D721Med (cell line): ENCODE measurements around the gene SLC38A10.

Experiments used
- DNase-seq: peaks from one replicate; pipeline ENCODE4 v3.0.0; 2011; ENCODE audit warnings: low spot score; ENCODE audit not compliant: insufficient read length
- FAIRE-seq: peaks from 2 replicates; lab custom pipeline; 2011; peaks lifted over from hg19 to GRCh38; lab: Jason Lieb, UNC
- TF ChIP-seq, protein P1 (sequence below): IDR thresholded peaks from 2 replicates; pipeline ENCODE4 v1.5.1; 2012; ENCODE audit warnings: mild to moderate bottlenecking, control low read depth; ENCODE audit not compliant: insufficient read depth; ENCODE audit errors: missing control alignments

The SLC38A10 gene

DNA sequence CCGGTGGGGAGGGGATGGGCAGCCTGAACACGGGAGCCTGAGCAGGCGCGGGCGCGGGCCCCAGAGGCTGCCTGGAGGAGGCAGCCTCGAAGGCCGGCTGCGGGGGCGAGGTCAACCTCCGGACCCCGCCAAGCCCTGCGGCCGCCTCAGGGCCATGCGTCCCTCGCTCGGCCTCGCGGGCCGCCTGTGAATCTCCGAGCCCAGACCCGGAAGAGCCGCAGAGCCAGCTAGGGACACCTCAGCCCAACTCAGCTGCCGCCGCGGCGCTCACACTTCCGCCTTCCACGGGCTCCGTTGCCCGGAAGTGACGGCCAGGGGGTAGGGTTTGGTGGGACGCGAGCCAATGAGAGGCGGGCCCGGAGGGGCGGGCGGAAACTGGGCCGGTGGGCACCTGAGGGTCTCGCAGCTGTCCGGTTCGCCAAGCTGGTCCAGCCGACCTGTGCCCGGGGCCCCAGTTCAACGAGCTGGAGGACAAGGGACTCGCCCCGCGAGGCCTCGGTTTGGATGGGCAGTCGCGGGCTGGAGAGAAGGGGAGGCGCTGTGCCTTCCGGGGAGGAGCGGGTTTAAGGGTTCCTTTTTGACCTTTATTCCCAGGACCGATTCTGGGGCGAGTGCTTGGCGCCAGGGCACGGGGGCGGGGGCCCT lies at the start of gene SLC38A10:
SLC38A10 (minus strand) TSS at position 277 of the 645 bp plus-strand sequence. CDS start 386 bp downstream, outside the sequence.
- TF ChIP-seq, protein P1, sequence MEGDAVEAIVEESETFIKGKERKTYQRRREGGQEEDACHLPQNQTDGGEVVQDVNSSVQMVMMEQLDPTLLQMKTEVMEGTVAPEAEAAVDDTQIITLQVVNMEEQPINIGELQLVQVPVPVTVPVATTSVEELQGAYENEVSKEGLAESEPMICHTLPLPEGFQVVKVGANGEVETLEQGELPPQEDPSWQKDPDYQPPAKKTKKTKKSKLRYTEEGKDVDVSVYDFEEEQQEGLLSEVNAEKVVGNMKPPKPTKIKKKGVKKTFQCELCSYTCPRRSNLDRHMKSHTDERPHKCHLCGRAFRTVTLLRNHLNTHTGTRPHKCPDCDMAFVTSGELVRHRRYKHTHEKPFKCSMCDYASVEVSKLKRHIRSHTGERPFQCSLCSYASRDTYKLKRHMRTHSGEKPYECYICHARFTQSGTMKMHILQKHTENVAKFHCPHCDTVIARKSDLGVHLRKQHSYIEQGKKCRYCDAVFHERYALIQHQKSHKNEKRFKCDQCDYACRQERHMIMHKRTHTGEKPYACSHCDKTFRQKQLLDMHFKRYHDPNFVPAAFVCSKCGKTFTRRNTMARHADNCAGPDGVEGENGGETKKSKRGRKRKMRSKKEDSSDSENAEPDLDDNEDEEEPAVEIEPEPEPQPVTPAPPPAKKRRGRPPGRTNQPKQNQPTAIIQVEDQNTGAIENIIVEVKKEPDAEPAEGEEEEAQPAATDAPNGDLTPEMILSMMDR = no peak
- no peak for FAIRE-seq
- DNase-seq = peak; percentile 99

DNA sequence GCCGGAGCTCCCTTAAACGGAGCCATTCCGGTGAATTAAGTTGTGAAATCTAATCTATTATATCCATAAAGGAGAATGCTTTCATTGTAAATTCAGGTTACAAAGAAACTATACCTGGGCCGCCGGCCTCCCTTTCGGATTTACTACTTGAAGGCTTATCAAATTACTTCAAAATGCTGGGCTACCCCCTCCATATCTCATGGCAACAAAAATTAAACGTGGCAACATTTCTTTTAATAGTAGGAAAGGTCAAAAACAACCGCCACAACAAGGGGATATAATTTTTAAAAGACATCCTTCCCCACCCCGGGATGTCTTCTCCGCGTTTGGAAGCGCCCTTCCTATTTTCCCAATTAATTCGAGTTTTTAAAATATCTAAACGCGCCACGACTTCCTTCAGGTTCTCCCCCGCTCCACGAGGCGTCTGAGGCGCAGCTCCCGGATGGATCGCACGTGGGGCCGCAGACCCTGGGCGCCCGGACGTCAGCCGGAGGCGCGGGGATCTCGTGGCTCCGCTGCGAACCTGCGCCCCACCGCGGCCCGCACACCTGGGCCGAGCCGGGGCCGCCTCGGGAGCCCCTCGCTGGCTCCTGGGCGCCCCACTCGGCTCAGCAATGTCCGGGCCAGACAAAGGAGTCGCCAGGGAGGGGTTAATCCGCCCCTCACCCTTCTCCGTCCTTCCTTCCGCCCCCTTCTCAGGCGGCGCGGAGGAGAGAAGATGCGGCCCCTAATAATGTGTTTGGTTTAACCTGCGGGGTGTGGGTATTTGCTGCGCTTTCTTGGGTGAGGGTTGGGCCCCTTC lies 47.4 kb upstream of the SLC38A10 start:
- TF ChIP-seq, protein P1 = no peak
- FAIRE-seq (no peak), DNase-seq (no peak)

DNA sequence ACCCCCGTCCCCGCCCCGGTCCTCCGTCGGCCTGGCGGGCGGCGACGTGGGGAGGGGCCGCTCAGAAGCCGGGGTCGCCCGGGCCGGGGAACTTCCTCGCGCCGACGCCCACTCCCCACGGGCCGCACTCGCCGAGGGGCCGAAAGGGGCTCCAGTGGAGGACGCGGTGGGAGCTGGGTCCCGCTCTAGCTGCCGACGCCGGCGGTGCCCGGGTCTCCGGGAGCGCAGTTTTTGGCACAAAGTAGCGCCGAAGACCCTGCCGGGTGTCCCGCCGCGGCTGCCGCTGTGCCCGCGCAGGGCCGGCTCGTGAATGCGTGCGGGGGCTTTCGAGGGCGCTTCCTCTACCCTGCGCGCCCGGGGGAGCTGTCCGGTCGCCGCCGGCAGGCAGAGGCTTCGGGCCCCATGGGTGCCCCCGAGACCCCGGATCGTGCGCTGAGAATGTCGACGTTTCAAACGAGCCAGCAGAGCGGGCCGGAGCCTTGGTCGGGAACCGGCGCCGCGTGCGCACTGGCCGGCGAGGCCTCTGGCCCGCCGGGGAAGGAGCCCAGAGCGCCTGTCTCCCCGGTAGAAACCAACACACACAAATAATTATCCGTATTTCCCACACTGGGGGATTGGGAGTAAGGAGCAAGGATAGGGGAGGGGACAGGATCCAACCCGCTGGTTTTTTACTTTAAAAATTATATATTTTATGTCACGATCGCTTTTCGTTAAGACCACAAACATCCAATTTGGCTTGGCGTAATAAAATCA lies 46.6 kb upstream of the SLC38A10 start:
- TF ChIP-seq, protein P1 = no peak
- FAIRE-seq (no peak), DNase-seq (no peak)

DNA sequence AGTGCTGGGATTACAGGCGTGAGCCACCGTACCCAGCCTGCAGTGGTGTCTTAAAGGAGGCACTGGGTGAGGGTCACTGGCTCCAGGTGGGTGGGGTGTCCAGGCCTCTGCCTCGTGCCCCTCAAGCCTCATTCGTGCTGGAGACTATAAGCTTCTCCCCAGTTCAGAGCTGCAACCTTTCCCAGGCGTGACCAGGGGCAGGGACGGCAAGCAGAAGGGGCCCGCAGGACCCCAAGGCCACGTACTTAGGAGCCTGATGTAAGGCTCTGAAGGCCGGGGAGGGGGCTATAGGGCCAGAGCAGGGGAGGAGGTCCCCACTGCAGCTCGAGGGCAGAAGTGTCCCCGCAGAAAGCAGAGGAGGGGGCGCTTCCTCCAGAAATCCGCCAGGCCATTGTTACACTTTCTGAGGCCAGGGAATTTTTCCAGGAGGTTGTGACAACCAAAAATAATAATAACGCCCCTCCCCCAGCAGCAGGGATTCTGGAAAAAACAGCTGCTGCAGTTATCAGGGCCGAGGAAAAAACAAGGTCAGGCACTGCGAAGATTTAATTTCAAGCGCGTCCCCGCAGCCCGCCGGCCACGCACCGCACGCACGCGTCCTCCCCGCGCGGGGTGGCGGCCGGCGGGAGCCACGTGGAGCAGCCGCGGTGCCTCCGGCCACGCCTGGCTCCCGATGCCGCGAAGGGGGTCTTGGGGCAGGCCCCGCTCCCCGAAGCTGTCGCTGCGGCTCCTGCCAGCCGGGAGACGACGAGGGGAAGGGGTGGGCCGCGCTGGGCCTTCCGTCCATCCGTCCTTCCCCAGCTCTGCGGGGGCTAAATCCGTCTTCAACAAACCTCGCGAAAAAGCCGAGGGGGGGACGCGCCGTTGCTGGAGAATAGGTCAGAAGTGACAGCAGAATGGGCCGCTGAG lies 45.8 kb upstream of the SLC38A10 start:
- TF ChIP-seq, protein P1 = no peak
- DNase-seq (no peak), FAIRE-seq (no peak)

DNA sequence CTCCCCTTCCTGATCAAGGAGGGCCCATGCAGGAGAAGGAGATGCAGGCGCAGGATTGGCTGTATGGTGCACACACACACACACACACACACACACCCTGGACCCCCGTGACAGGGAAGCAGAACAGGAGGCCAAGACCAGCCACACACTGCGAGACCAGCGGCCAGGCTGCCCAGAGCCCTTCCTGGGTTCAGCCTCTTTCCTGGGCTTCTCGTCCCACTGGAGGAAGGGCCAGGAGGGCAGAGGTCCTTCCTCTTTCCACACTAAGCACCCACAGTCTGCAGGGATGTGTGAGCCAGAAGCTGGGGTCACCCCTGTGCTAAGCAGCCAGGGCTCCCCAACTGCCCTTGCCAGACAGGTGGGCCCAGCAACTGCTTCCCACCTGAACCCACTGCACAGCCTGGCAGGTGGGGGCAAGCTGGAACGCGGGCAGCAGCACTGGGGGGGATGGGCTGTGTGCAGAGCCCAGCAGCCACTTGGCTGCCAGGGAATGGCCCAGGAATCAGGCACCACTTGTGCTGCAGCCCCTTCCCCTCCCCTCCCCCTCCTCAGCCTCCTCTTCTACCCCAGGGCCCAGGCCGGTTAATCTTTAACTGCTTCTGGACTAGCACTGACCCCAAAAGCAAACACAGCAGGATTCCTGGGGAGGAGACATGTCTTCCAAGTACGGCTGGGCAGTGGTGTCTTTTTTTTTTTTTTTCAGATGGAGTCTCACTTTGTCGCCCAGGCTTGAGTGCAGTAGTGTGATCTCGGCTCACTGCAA lies 44.6 kb upstream of the SLC38A10 start:
- TF ChIP-seq, protein P1 = no peak

DNA sequence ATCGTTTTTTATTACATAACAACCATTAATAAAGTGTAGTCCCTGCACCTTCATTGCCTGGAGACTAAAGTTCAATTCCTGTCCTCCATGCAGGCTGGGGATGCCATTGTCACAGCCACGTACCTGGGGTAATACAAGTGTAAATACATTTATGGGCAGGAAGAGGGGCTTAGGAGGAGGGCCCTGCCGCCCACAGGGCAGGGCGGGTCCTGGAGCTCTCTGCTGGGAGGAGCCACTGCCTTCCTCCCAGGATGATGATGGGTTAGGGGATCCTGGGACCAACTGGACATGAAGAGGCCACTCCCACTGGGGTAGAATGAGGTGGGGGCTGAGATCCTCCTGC lies 44.1 kb upstream of the SLC38A10 start:
- FAIRE-seq (no peak), DNase-seq (no peak)
- TF ChIP-seq, protein P1 = no peak

More for the DNA sequence above, 44.6 kb upstream of the SLC38A10 start:
- DNase-seq (no peak), FAIRE-seq (no peak)
